BLaER1 (cell line): Measurements from ENCODE around the gene RBBP5.
A peak's percentile ranks its signal among the peaks of the same experiment; 100 is the strongest.

Experiments
- H3K27ac ChIP-seq: shearing (Covaris generic); formaldehyde crosslinking; 2 replicates; pipeline ENCODE4 v1.8.1; 2022
- H3K27me3 ChIP-seq: shearing (Covaris generic); formaldehyde crosslinking; 2 replicates; pipeline ENCODE4 v1.8.1; 2022
- H3K36me3 ChIP-seq: shearing (Covaris generic); formaldehyde crosslinking; 2 replicates; pipeline ENCODE4 v1.8.1; 2022
- H3K4me1 ChIP-seq: shearing (Covaris generic); formaldehyde crosslinking; 2 replicates; pipeline ENCODE4 v1.8.1; 2022
- H3K4me2 ChIP-seq: shearing (Covaris generic); formaldehyde crosslinking; 2 replicates; pipeline ENCODE4 v1.8.1; 2022
- H3K4me3 ChIP-seq: shearing (Covaris generic); formaldehyde crosslinking; 2 replicates; pipeline ENCODE4 v1.8.1; 2022
- H3K9ac ChIP-seq: shearing (Covaris generic); formaldehyde crosslinking; 2 replicates; pipeline ENCODE4 v1.8.1; 2022
- H3K9me3 ChIP-seq: shearing (Covaris generic); formaldehyde crosslinking; 2 replicates; pipeline ENCODE4 v1.8.1; 2022
- H4K20me1 ChIP-seq: shearing (Covaris generic); formaldehyde crosslinking; 2 replicates; pipeline ENCODE4 v1.8.1; 2022
- Cebpa-rat ChIP-seq: shearing (Covaris generic); IDR thresholded peaks from 2 replicates; pipeline ENCODE4 v1.8.1; 2022

Gene RBBP5

GRCh38 chr1:205076245-205076761 lies 45.5 kb downstream of the RBBP5 start:
- H3K9me3 ChIP-seq = no peaks in the 10 kb centered on the region
- H3K36me3 ChIP-seq = no peaks in the 10 kb centered on the region
- no peaks in the 10 kb centered on the region for H3K27me3 ChIP-seq
- H3K4me1 ChIP-seq = no peaks in the 10 kb centered on the region; the same call in 1 of the 2 replicates
- TF ChIP-seq Cebpa-rat = no peak
- no peaks in the 10 kb centered on the region for H4K20me1 ChIP-seq
- H3K9ac ChIP-seq = no peak overlapping the region
- no peak overlapping the region for H3K27ac ChIP-seq
- no peak overlapping the region for H3K4me3 ChIP-seq
- peak overlapping the region; percentile 14; the same call in 1 of the 2 replicates for H3K4me2 ChIP-seq

- no peak for TF ChIP-seq Cebpa-rat
- Histone ChIP-seq H3K36me3 (no peaks in the 10 kb centered on the region), H3K9me3 (no peaks in the 10 kb centered on the region), H3K9ac (no peak overlapping the region), H3K4me3 (no peak overlapping the region), H4K20me1 (no peaks in the 10 kb centered on the region), H3K4me1 (no peaks in the 10 kb centered on the region; the same call in 1 of the 2 replicates), H3K27me3 (no peaks in the 10 kb centered on the region), H3K27ac (no peak overlapping the region), H3K4me2 (no peak overlapping the region; the same call in 1 of the 2 replicates)
These were observed 46.1 kb downstream of the RBBP5 start for GRCh38 chr1:205075642-205076155.

- no peak for TF ChIP-seq Cebpa-rat
- Histone ChIP-seq H3K9me3 (no peaks in the 10 kb centered on the region), H3K27me3 (no peaks in the 10 kb centered on the region), H4K20me1 (no peaks in the 10 kb centered on the region), H3K36me3 (no peaks in the 10 kb centered on the region), H3K4me2 (no peak overlapping the region), H3K9ac (no peak overlapping the region), H3K4me1 (no peaks in the 10 kb centered on the region; the same call in 1 of the 2 replicates), H3K27ac (no peak overlapping the region), H3K4me3 (no peak overlapping the region)
These were observed 47.3 kb downstream of the RBBP5 start for GRCh38 chr1:205074513-205074912.

GRCh38 chr1:205074084-205074483 lies 47.7 kb downstream of the RBBP5 start:
- no peak overlapping the region for H3K4me2 ChIP-seq
- H3K4me3 ChIP-seq = no peak overlapping the region
- no peaks in the 10 kb centered on the region for H3K9me3 ChIP-seq
- no peaks in the 10 kb centered on the region for H3K36me3 ChIP-seq
- no peaks in the 10 kb centered on the region; the same call in 1 of the 2 replicates for H3K4me1 ChIP-seq
- H4K20me1 ChIP-seq = no peaks in the 10 kb centered on the region
- no peak for TF ChIP-seq Cebpa-rat
- no peak overlapping the region for H3K27ac ChIP-seq
- no peaks in the 10 kb centered on the region for H3K27me3 ChIP-seq
- no peak overlapping the region for H3K9ac ChIP-seq

- no peak for TF ChIP-seq Cebpa-rat
- no peak overlapping the region for H3K4me2 ChIP-seq
- no peaks in the 10 kb centered on the region; the same call in 1 of the 2 replicates for H3K4me1 ChIP-seq
- H3K27ac ChIP-seq = no peak overlapping the region
- no peaks in the 10 kb centered on the region for H3K27me3 ChIP-seq
- no peak overlapping the region for H3K9ac ChIP-seq
- H4K20me1 ChIP-seq = no peaks in the 10 kb centered on the region
- no peaks in the 10 kb centered on the region for H3K9me3 ChIP-seq
- H3K36me3 ChIP-seq = no peaks in the 10 kb centered on the region
- H3K4me3 ChIP-seq = no peak overlapping the region
These were observed 48.3 kb downstream of the RBBP5 start for GRCh38 chr1:205073511-205073910.

- Histone ChIP-seq H3K4me2 (no peak overlapping the region), H3K36me3 (no peaks in the 10 kb centered on the region), H3K4me3 (no peak overlapping the region), H3K27ac (no peak overlapping the region), H4K20me1 (no peaks in the 10 kb centered on the region), H3K9me3 (no peaks in the 10 kb centered on the region), H3K27me3 (no peaks in the 10 kb centered on the region), H3K9ac (no peak overlapping the region), H3K4me1 (no peaks in the 10 kb centered on the region; the same call in 1 of the 2 replicates)
- no peak for TF ChIP-seq Cebpa-rat
These were observed 48.9 kb downstream of the RBBP5 start for GRCh38 chr1:205072881-205073280.

GRCh38 chr1:205072286-205072685 lies 49.5 kb downstream of the RBBP5 start:
- H3K36me3 ChIP-seq = no peaks in the 10 kb centered on the region
- H4K20me1 ChIP-seq = no peaks in the 10 kb centered on the region
- no peaks in the 10 kb centered on the region for H3K9me3 ChIP-seq
- TF ChIP-seq Cebpa-rat = no peak
- H3K9ac ChIP-seq = no peak overlapping the region
- H3K27me3 ChIP-seq = no peaks in the 10 kb centered on the region
- no peaks in the 10 kb centered on the region; the same call in 1 of the 2 replicates for H3K4me1 ChIP-seq
- no peak overlapping the region for H3K4me3 ChIP-seq
- H3K27ac ChIP-seq = no peak overlapping the region
- H3K4me2 ChIP-seq = no peak overlapping the region

GRCh38 chr1:205071801-205072200 lies 50.0 kb downstream of the RBBP5 start:
- H3K36me3 ChIP-seq = no peaks in the 10 kb centered on the region
- H3K27me3 ChIP-seq = no peaks in the 10 kb centered on the region
- H3K4me3 ChIP-seq = no peak overlapping the region
- H3K4me1 ChIP-seq = no peaks in the 10 kb centered on the region; the same call in 1 of the 2 replicates
- H3K9ac ChIP-seq = no peak overlapping the region
- H3K4me2 ChIP-seq = no peak overlapping the region
- no peak for TF ChIP-seq Cebpa-rat
- H3K9me3 ChIP-seq = no peaks in the 10 kb centered on the region
- H3K27ac ChIP-seq = no peak overlapping the region
- H4K20me1 ChIP-seq = no peaks in the 10 kb centered on the region

GRCh38 chr1:205071028-205071409 lies 50.8 kb downstream of the RBBP5 start:
- no peaks in the 10 kb centered on the region for H4K20me1 ChIP-seq
- no peaks in the 10 kb centered on the region for H3K9me3 ChIP-seq
- H3K27me3 ChIP-seq = no peaks in the 10 kb centered on the region
- no peak overlapping the region for H3K27ac ChIP-seq
- no peaks in the 10 kb centered on the region for H3K36me3 ChIP-seq
- H3K9ac ChIP-seq = no peak overlapping the region
- TF ChIP-seq Cebpa-rat = no peak
- H3K4me3 ChIP-seq = no peak overlapping the region
- H3K4me1 ChIP-seq = no peaks in the 10 kb centered on the region
- H3K4me2 ChIP-seq = no peak overlapping the region

- H3K4me1 ChIP-seq = no peaks in the 10 kb centered on the region
These were observed 52.2 kb downstream of the RBBP5 start for GRCh38 chr1:205069371-205070125.

More at GRCh38 chr1:205069371-205070125, 52.2 kb downstream of the RBBP5 start:
- H3K27ac ChIP-seq = no peak overlapping the region
- H3K9me3 ChIP-seq = no peaks in the 10 kb centered on the region
- TF ChIP-seq Cebpa-rat = no peak
- no peaks in the 10 kb centered on the region for H3K36me3 ChIP-seq
- H3K4me3 ChIP-seq = no peak overlapping the region
- H3K4me2 ChIP-seq = no peak overlapping the region
- no peak overlapping the region for H3K9ac ChIP-seq
- H4K20me1 ChIP-seq = no peaks in the 10 kb centered on the region
- H3K27me3 ChIP-seq = no peaks in the 10 kb centered on the region
